Measurements from ENCODE around the gene SH3BGRL3.
A peak's percentile ranks its signal among the peaks of the same experiment; 100 is the strongest.

Gene SH3BGRL3

DNA sequence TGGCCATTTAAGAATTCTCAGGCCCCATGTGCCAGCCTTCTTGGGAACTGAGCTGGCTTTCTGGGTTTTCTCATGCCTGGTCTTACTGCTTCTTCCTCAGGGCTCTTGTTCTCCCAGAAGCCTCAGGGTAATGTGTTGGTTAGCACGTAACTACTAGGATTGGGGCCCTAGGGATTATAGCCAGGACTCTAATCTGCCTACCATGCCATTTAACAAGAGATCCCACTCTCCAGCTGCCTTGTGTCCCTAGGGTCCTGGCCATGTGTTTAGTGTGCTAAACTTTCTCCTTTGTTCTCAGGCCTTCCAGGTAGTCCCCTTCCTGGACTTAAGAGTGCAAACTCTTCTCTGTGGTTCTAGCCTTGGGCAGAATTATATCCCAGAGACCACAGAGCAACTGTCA lies 2.2 kb upstream of the SH3BGRL3 start:
- in situ Hi-C loops (cut with MboI; ENCODE audit: low pct_unique_long_range_greater_than_20kb, low sequenced_read_pairs, unreplicated experiment) = no loop called here
- no peak for TF ChIP-seq CTCF (IDR thresholded peaks at IDR 0.05; ENCODE audit: extremely low read depth, insufficient read depth, missing control alignments)

GRCh38 chr1:26278303-26278702 lies 1.6 kb upstream of the SH3BGRL3 start:
- in situ Hi-C loops (cut with MboI; ENCODE audit: low pct_unique_long_range_greater_than_20kb, low sequenced_read_pairs, unreplicated experiment) = no loop called here
- DNase-seq (ENCODE audit: low spot score) = no peak
- no peak for TF ChIP-seq CTCF (IDR thresholded peaks at IDR 0.05; ENCODE audit: extremely low read depth, insufficient read depth, missing control alignments)

More for the DNA sequence above, 2.2 kb upstream of the SH3BGRL3 start:
- DNase-seq (ENCODE audit: low spot score) = no peak

DNA sequence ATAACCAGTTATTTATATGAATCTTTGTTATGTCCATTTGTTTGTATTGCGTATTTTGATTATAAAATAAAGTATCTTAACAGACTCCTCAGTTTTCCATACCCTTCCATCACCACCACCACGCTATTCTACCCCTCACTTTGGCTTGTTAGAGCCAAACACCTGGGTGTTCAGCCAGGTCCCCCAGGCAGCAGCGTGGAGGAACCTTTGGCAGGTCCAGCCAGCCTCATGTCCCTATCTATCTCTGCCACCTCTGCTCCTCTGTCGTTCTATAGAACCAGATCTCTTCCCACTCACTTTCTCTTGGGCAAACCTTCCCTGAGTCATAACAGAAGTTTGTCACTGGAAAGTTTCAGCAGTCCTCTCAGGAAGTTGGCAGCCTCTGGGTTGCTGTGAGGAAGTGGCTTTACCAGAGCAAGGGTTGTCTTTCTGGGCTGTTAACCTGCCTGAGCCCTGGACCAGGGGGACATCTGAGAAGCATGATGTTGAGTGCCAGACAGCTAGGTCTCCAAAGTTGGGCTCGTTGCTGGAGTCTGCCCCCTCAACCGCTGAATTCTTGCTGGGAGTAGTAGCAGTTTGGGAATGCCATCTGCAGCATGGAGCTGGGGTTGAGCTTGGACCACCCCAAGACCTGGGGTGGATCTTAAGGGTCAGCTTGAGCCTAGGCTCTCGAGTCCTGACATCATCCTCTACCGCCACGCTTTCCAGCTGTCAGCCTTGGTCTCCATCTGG lies 996 bp upstream of the SH3BGRL3 start:
- no peak for TF ChIP-seq CTCF (IDR thresholded peaks at IDR 0.05; ENCODE audit: extremely low read depth, insufficient read depth, missing control alignments)
- in situ Hi-C loops (cut with MboI; ENCODE audit: low pct_unique_long_range_greater_than_20kb, low sequenced_read_pairs, unreplicated experiment) = no loop called here
- no peak for DNase-seq (ENCODE audit: low spot score)

DNA sequence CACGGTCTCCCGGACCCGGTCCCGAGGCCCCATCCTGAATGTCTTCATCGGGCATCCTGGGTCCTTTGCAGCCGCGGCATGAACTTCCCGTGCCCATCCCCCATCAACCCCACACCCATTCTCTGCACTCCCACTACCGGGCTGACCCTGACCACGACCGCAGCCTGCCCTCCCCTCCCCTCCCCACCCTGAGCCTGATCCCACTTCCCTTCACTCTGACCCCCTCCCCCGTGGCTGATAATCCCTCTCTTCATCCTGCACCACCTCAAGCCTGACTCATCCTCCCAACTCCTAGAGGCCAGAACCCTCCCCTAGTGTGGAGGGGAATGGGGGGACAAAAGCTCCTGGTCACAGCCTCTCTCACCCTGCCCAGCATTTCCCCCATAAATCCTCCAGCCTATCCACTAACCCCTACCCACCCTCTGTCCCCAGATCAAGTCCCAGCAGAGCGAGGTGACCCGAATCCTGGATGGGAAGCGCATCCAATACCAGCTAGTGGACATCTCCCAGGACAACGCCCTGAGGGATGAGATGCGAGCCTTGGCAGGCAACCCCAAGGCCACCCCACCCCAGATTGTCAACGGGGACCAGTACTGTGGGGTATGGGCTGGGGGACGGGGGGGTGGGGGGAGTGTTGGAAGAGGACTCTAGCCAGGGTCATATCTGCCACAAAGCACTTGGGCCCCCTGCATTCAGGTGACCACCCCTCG lies 602 bp downstream of the SH3BGRL3 start:
- in situ Hi-C loops (cut with MboI; ENCODE audit: low pct_unique_long_range_greater_than_20kb, low sequenced_read_pairs, unreplicated experiment) = no loop called here
- no peak for TF ChIP-seq CTCF (IDR thresholded peaks at IDR 0.05; ENCODE audit: extremely low read depth, insufficient read depth, missing control alignments)
- peak; percentile 62 for DNase-seq (ENCODE audit: low spot score)

- DNase-seq (ENCODE audit: low spot score) = no peak
- no peak for TF ChIP-seq CTCF (IDR thresholded peaks at IDR 0.05; ENCODE audit: extremely low read depth, insufficient read depth, missing control alignments)
- in situ Hi-C loops (cut with MboI; ENCODE audit: low pct_unique_long_range_greater_than_20kb, low sequenced_read_pairs, unreplicated experiment) = no loop called here
Observed at GRCh38 chr1:26281091-26281958, 1.4 kb downstream of the SH3BGRL3 start.

DNA sequence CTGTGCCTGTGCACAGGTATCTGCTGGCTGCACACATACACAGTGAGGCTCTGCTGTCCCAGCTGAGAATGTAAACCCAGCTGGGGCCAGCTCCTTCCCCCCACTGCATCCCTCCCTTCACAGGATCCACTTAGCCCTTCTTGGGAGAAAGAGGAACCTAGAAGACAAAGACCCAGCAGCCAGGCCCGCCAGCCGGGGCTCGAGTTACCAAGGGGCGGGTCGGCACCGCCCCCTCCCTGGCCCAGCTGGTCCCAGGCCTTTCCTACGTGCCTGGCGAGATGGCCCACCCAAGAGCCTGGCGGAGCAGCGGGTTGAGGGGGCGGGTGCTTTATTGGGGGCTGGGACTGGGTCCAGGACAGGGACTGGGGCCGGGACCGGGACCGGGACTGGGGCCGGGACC lies 2.1 kb downstream of the SH3BGRL3 start:
- no peak for TF ChIP-seq CTCF (IDR thresholded peaks at IDR 0.05; ENCODE audit: extremely low read depth, insufficient read depth, missing control alignments)
- DNase-seq (ENCODE audit: low spot score) = no peak
- in situ Hi-C loops (cut with MboI; ENCODE audit: low pct_unique_long_range_greater_than_20kb, low sequenced_read_pairs, unreplicated experiment) = no loop called here

Measured in GM13977 (cell line).